ENCODE results near the gene FAM9C.

Gene FAM9C

GRCh38 chrX:13005661-13006473 is 38.6 kb downstream of the FAM9C start:
- no peak for DNase-seq

- peak in 1 of 2 experiments; percentile 43 for DNase-seq
Measured at GRCh38 chrX:13001961-13002671, 42.3 kb downstream of the FAM9C start.

- no peak for DNase-seq
Measured at GRCh38 chrX:13001097-13001496, 43.3 kb downstream of the FAM9C start.

- peak in 1 of 2 experiments; percentile 27 for DNase-seq
Measured at GRCh38 chrX:13000301-13000811, 44.1 kb downstream of the FAM9C start.

GRCh38 chrX:12999422-12999821 is 45.0 kb downstream of the FAM9C start:
- DNase-seq: peak in 1 of 2 experiments; percentile 58

GRCh38 chrX:12997906-12998687 is 46.3 kb downstream of the FAM9C start:
- no peak for DNase-seq

GRCh38 chrX:12996934-12997435 is 47.4 kb downstream of the FAM9C start:
- DNase-seq: no peak

GRCh38 chrX:12994321-12994720 is 50.1 kb downstream of the FAM9C start:
- DNase-seq: no peak

- DNase-seq: no peak
Measured at GRCh38 chrX:12993826-12994225, 50.6 kb downstream of the FAM9C start.

GRCh38 chrX:12992544-12993118 is 51.8 kb downstream of the FAM9C start:
- DNase-seq: no peak

- DNase-seq: no peak
Measured at GRCh38 chrX:12991575-12991974, 52.8 kb downstream of the FAM9C start.

- no peak for DNase-seq
Measured at GRCh38 chrX:12989461-12989860, 55.0 kb downstream of the FAM9C start.

- DNase-seq: no peak
Measured at GRCh38 chrX:12988797-12989196, 55.6 kb downstream of the FAM9C start.

GRCh38 chrX:12987900-12988594 is 56.4 kb downstream of the FAM9C start:
- DNase-seq: no peak

- DNase-seq: no peak
Measured at GRCh38 chrX:12987340-12987739, 57.1 kb downstream of the FAM9C start.

- DNase-seq: no peak
Measured at GRCh38 chrX:12986886-12987285, 57.5 kb downstream of the FAM9C start.

GRCh38 chrX:12986164-12986779 is 58.1 kb downstream of the FAM9C start:
- no peak for DNase-seq

Measured in stimulated activated CD4-positive, alpha-beta T cell treated with anti-CD3 and anti-CD28 coated beads, Interleukin-4, amount 100 ng/mL, for 4 hours (primary cell).